ENCODE measurements around the gene NCOA4.
"Not testable (repeated sequence)": the region's sequence is repeated elsewhere in the genome, so short reads cannot be mapped to it uniquely, and the experiment has no call there.

DNA sequence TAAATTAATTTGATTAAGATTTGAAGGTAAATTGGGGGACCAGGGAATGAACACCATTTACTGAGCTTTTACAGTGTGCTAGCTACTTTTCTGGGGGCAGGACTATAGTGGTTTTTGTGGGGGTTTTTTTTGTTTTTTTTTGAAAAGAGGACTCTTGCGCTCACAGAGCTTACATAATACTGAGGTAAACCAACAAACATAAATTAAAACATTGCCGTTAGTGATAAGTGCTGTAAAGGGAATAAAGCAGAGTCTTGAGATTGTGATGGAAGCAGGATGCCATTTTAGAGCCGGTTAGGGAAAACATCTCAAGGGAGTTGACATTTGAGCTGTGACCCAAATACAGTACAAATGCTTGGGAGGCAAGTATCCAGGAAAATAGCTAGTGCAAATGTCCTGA, 56.4 kb downstream of the NCOA4 start:
- not testable (repeated sequence) for TF ChIP-seq ZNF263 (CRISPR knock-in tag; IDR thresholded peaks at IDR 0.05; ENCODE audit: low read depth)
- TF ChIP-seq, protein P1, sequence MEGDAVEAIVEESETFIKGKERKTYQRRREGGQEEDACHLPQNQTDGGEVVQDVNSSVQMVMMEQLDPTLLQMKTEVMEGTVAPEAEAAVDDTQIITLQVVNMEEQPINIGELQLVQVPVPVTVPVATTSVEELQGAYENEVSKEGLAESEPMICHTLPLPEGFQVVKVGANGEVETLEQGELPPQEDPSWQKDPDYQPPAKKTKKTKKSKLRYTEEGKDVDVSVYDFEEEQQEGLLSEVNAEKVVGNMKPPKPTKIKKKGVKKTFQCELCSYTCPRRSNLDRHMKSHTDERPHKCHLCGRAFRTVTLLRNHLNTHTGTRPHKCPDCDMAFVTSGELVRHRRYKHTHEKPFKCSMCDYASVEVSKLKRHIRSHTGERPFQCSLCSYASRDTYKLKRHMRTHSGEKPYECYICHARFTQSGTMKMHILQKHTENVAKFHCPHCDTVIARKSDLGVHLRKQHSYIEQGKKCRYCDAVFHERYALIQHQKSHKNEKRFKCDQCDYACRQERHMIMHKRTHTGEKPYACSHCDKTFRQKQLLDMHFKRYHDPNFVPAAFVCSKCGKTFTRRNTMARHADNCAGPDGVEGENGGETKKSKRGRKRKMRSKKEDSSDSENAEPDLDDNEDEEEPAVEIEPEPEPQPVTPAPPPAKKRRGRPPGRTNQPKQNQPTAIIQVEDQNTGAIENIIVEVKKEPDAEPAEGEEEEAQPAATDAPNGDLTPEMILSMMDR (IDR thresholded peaks at IDR 0.05) = not testable (repeated sequence)
- TF ChIP-seq, protein P2, sequence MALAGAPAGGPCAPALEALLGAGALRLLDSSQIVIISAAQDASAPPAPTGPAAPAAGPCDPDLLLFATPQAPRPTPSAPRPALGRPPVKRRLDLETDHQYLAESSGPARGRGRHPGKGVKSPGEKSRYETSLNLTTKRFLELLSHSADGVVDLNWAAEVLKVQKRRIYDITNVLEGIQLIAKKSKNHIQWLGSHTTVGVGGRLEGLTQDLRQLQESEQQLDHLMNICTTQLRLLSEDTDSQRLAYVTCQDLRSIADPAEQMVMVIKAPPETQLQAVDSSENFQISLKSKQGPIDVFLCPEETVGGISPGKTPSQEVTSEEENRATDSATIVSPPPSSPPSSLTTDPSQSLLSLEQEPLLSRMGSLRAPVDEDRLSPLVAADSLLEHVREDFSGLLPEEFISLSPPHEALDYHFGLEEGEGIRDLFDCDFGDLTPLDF (CRISPR knock-in tag; IDR thresholded peaks at IDR 0.05) = not testable (repeated sequence)

All from WTC11 (cell line).